GM19238 (cell line): ENCODE measurements around the gene SLC27A4.

Experiments
- DNase-seq: peaks from one replicate; pipeline ENCODE4 v3.0.0; 2011; ENCODE audit warnings: low spot score; ENCODE audit not compliant: insufficient read length

The SLC27A4 gene

DNA sequence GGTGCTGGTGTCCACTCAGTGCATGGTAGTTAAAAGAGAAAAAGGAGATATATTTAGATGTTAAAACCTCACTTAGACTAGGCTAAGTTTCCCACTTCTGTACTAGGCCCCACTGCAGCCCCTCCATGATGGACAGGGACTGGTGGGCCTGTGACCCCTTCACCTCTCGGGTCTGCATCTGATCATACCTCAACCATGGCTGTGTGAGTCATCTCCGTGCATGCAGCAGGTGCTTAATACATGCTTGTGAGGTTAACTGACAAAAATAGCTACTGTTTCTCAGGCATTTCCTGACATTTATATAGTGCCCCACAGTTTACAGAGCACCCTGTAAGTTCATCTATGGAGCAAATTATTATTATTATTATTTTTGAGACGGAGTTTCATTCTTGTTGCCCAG is 22.4 kb downstream of the SLC27A4 start:
- DNase-seq: no peak

DNA sequence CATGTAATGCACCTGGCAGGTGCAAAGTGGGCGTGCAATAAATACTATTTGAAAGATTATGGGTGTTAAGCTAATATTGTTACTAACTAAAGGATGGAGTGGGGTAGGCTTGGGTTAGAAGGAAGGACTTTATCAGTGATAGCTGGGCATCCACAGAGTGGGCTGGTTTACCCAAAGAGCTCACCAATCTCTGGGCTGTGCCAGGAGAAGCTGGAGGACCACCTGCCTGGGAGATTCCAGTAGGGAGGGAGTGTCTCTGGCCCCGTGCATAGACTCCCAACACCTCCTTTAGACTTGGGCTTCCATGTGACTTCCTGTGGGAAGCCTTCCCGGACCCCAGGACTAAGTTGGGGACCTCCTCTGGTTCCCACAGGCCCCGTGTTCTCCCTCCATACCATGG is 25.2 kb downstream of the SLC27A4 start:
- no peak for DNase-seq

DNA sequence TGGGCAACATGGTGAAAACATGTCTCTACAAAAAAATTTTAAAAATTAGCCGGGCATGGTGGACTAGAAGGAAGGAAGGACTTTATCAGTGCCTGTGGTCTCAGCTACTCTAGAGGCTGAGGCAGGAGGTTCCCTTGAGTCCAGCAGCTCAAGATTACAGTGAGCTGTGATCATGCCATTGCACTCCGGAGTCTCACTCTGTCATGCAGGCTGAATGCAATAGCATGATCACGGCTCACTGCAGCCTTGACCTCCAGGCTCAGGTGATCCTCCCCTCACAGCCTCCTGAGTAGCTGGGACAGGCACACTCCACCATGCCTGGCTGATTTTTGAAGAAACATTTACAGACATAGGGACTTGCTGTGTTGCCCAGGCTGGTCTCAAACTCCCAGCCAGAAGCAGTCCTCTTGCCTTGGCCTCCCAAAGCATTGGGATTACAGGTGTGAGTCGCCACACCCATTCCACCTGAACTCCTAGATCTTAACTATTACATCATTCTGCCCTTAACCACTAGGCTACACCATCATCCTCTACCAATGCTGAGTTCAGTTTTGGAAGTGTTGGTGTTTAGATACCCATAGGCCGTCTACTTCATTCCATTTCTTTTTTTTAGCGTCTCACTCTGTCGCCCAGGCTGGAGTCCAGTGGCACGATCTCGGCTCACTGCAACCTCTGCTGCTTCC is 28.8 kb downstream of the SLC27A4 start:
- DNase-seq: no peak

DNA sequence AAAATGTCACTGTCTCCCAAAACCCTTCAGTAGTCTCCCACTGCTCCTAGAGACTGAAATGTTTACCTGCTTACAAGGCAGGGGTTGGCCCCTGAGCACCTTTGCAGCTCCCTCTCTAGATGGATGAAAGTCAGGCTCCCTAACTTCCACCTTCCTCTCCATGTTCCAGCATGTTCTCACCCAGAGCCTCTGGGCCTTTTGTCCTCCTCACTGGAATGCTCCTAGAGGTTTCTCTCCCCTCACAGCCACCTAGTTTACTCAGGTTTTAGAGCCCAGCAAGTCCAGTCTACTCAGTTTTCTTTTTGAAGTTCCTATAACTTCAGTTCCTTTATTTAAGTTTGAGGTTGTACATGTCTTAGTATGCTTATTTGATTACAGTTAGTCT is 30.0 kb downstream of the SLC27A4 start:
- DNase-seq: no peak

DNA sequence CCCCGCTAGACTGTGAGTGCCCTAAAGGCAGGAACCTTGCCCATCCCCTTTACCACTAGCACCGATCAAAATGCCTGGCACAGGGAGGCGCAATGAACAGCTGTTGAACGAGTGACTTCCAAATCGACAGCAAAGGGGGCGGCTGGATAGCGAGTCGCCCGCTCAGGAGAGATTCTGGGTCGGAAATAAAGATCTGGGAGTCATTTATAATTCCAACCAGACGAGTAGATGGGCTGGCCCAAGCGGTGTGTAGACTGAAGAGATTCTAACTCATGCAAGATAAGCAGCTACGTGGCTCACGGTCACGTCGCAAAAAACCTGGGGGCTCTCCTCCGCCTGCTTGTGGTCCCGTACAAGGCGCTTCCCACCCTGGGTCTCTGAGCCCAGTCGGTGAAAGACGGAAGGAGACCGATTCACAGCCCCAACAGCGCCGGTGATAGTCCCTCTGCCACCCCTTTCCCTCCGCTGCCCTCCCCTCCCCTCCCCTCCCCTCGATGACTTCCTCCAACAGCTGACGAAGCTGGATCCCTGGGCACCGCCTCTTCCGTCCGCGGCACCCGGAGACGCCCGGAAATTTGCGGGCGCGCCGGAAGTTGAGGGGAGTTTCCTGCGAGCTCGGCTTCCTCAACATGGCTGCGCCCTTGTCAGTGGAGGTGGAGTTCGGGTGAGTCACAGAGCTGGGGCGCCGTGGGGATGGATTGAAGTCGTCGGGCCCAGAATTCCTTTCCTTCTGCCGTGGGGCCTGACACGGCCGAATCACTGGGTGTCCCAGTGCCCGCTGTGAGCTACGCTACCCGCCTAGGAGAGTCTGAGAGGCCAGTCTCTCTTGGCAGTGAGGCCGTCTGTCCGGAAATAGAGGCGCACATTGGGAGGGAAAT is 30.7 kb downstream of the SLC27A4 start, which contains the start of gene URM1:
Gene URM1 (plus strand): TSS at position 623 of the 878 bp plus-strand sequence. CDS start 7 bp downstream, at position 630.
- DNase-seq: peak; percentile 98

DNA sequence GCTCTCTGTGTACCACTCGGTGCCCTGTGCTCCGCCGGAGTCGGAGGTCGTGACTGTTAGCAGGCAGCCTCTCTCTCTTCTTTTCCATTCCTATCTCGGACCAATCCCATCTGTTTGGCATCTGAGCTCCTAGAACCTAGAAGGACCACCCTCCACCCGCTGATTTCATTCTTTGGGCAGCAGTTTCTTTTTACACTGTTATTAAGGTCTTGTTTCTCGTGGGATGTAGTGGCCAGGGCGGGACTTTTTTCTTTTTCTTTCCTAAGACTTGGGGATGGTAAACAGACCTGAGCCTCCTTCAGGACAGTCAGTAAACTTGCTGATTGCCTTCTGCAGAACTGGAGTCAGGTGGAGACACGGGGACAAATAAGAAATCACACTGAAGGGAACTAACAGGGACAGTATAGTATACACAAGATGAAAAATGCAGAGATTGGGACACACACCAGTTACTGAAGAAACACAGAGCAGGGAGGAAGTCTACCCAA is 31.3 kb downstream of the SLC27A4 start:
- DNase-seq: no peak

DNA sequence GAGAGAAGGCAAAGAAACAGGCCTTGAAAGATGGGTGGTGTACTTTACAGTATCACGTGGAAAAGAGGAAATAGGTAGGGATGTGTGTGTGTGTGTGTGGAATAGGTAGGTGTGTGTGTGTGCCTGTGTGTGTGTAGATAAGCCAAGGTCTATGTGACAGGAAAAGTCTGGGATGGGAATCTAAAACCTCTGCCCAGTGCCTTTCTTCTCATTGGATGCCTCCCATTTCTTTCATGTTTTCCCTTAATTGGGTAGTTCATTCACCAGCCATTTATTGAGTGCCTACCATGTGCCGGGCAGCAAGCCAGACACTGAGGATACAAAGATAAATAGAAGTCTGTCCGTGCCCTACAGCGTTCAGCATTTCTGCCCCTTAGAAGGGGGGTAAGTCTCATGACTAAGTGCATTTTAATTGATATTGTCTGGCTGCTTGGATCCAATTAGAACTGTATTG is 31.9 kb downstream of the SLC27A4 start:
- DNase-seq: no peak

DNA sequence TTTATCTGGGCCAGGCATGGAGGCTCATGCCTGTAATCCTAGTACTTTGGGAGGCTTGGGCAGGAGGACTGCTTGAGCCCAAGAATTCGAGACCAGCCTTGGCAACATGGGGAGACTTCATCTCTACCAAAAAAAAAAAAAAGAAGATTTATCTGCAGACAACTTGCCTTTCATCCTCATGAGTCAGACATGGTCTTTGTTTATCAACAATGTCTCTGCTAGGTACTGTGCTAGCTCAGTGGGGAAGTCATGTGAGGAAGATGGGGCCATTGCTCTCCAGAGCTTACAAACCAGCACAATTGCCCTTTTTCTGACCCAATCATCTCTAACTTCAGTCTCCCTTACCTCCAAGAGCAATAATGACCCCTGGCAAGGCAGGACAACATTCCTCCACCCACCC is 32.5 kb downstream of the SLC27A4 start:
- no peak for DNase-seq

DNA sequence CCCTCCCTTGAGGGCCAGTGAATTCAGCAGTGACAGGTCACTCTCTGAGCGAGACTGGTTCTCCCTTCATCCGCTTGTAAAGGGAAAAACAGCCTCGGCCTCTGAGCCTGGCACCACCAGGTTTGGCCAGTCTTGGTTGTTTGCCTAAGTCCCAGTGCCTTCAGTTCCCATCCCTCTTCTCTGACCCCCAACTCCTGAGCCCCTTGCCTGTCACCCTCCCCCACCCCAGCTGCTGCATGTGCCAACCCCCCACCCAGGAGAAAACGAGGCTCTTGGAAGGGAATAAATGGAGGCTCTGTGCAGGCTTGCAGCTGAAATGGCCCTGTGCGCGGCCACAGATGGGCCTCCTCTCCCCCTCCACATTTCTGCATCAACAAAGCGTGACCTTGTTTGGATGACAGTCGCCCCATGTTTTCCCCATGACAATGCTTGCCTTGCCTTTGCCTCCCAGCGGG is 33.9 kb downstream of the SLC27A4 start:
- no peak for DNase-seq

DNA sequence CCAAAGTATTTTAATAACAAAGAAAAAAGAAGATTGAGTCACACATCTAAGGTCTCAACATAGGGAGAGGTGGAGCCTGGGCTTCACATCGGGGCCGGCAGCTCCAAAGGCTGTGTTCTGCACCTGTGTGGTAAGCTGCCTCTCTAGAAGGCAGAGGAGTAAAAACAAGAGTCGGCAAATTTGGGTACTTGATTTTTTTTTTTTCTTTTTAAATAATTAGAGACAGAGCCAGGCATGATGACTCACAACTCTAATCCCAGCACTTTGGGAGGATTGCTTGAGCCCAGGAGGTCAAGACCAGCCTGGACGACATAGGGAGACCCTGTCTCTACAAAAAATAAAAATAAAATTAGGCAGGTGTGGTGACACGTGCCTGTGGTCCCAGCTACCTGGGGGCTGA is 35.5 kb downstream of the SLC27A4 start:
- no peak for DNase-seq

DNA sequence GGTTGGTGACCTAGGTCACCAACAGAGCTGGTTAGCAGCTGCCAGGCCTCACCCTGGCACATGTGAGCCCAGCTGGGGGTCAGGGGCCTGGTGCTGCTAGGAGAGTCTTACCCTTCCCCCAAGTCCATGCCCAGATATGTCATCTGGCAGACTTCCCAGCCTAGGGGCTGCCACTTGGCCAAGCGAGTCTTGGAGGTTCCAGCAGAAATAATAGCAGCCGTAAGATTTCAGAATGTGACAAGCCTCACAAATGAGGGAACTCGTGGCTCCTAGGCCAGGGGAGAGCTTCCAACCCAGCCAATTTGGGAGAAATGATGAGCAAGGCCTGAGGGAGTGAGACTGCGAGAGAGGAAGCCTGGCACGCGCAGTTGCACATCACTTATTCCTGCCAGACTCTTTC is 41.9 kb downstream of the SLC27A4 start:
- no peak for DNase-seq

DNA sequence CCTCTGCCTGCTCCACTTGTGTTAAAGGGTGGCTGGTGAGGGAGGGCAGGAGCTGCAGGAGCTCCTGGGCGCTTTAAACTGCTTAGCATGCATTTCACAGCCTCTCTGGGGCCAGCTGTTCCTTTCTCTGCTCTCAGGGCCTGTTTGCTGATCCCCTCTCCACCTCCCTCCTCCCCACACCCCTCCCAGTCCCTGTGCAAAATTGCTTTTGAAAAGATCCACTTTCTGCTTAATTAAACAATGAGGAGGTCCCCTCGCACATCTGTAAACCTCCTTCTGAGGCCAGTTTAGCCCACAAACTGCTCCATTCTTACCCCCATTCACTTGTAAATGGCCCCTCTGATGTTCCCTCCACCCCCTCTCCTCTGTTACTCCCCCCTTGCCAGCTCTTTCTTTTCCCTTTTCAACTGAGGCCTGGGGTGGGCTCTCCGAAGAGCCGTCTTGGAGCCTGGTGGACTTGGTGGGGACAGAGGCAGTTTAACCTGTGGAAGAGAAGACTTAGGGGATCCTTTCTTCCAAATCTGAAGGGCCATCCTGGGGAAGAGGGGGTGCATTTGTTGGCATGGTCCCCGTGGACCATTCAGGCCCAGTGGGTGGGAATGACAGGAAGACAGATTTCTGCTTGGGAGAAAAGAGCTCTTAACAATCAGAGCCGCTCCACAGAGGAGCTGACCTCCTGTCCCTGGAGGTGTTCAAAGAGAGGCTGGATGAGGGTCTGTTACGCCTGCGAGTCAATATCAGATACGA is 42.9 kb downstream of the SLC27A4 start:
- no peak for DNase-seq

DNA sequence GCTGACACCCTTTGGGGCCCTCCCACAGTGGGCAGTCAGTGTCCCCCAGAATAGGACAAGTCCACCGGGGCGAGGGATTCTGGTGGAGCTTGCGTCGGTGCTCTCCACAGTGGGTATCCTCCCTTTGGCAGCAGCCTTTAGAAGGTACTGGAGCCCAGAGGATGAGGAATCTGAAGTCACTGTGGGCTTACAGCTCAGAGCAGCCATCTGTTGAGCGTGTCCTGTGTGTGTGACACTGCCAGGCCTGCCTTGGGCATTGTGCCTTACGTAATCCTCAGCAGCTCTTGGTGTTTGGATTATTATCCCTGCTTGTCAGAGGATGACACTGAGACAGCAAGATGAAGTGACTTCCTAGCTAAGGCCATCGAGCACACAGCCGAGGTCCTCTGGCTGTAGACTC is 43.5 kb downstream of the SLC27A4 start:
- no peak for DNase-seq

DNA sequence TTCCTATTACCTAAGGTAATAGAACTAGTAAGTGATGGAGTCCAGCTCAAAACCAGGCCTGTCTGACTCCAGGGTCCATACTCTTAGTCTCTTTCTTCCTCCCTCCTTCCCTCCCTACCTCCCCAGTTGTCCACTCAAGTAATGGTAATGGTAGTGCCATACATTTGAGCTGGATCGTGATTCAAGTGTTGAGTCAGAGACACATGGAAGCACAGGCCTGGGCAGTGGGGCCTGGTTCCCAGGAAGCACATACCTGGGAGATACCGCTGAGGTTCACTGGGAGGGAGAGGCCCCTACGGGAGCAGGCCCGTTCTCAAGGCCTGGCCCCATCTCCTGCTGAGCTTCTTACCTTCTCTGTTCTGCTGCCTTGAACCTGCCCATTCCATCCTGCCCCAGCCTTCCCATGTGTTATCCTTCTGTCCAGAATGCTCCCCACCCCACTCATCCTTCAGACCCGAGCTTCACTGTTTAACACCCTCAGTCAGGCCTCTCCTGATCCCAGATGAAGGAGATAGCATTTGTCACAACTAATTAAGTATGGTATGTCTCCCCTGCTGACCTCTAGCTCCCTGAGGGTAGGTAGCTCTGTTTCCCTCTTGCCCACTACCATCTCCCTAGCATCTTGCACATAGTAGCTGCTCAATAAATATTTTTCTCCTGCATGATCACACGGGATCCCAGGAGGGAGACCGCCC is 44.6 kb downstream of the SLC27A4 start:
- no peak for DNase-seq

DNA sequence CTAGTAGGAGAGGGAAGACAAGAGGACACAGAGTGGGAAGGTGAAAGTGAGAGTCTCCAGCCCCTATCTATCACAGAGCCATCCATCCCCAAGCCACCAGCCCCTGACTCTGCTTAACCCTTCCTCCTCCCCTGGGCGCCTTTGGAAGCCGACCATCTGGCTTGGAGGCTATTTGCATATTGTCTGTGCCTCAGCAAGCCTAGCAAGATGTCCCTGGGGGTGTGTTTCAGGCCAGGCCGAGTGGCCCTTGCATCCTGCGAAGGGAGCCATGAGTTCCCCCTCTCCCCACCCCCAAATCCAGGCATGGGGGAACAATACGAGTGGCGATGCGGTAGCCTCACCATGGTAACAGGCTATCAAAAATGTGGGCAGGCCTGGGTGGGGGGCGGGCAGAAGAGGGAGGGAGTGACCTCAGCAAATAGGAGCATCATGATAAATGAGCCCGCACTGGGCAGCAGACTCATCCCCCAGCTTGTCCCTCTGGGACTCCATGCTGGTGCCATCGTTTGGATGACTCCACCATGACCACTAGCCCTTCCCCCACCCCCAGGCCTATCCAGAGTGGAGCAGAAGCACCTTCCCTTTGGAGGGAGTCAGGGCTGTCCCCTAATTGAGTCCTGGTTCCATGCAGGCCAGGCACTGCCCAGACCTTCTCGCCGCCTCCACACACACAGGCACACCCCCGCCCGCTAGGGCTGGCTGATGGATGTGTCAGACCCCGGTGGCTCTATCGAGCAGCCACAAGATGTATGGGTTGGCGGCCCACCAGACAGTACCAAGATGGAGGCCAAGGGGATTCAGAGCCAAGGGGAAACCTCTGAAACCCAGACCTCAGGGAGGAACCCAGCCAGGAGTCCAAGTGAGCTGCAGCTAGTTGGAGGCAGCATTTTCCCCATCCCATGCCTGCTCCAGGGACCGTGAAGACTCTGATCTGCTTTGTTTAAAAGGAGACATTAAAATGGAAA is 45.5 kb downstream of the SLC27A4 start:
- no peak for DNase-seq

DNA sequence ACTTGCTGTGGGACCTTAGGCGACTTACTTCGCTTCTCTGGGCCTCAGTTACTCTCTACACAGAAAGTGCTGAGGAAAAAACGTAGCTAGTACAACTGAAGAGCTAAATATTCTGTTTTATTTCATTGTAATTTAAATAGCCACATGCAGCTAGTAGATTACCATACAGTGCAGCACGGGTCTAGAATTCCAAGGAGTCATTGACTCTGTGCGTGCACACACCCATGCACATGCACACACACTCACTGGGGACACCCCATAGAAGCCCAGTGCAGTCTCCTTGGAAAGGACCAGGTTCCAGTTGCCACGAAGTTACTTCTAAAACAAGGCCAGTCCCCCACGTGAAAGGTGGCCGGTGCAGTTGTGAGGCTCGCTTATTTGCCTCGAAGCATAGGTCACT is 47.8 kb downstream of the SLC27A4 start:
- no peak for DNase-seq

DNA sequence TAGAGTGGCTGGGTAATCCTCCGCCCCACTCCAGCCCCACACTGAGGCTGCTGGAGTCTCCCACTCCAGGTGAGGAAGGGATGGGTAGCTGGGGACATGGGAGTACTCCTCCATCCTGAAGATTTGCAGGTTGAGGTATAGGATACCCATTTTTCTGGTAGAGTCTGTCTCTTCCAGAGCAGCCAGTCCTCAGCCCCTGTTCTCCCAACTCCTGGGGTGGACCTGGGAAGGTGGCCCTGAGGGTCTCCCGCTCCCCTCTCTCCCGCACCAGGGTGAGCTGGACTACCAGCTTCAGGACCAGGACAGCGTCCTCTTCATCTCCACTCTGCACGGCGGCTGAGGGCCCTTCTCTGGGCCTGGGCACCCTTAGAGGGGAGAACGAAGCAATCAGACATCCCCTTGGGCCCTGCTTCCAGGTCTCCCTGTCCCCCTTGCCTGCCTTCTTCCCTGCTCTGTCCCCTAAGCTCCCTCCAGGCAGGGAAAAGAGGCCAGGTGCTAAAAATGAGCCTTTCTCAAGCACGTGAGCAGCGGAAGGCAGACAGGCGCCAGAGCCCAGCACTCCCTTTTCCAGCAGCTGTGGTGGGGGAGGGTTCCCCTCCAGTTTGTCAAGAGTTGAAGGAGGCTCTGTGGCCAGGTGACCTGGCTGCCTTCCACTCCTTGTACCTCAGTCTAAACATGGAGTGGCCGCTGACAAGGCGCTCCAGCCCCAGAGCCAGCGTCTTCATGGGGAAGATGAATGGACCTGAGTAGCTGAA is 49.2 kb downstream of the SLC27A4 start:
- no peak for DNase-seq

DNA sequence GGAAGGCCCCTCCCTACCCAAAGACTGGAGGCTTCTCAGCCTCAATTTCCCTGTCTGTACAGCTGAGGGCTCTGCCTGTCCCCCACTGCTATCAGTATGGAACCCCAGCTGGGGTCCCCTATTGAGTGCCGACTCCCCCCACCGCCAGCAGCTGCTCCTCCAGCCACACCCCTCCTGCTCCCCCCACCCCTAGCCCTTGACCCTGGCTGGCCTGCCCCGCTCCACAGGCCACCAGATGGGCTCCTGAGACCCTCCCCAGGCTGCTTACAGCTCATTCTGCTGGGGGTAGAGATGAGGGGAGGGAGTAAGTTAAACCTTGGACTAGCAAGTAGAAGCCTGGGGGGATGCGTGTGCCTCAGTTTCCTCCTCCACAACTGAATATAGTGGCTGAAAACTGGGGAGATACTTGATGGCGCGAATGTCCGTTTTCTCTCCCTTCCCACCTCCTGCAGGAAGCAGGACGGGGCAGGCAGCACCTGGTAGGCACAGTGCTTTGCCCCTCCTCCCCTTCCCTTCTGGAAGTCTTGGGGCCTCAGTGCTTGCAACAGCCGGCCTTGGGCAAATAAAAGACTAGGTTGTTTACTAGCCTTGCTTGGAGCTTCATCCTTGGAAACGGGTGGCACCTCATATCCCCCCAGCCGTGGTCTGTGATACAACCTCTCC is 50.0 kb downstream of the SLC27A4 start:
- DNase-seq: no peak
